ENCODE data around the gene PRR4.
A peak's percentile ranks its signal among the peaks of the same experiment; 100 is the strongest.

PRR4 gene

GRCh38 chr12:10849425-10849878 lies at the start of gene PRR4:
PRR4 (minus strand) TSS chr12:10849475; CDS start chr12:10849437, 38 bp downstream.
- DNase-seq, result no peak

GRCh38 chr12:10896854-10897253 lies 47.6 kb upstream of the PRR4 start:
- no peak for DNase-seq

- DNase-seq, result no peak
Observed at GRCh38 chr12:10891937-10892336, 42.7 kb upstream of the PRR4 start.

GRCh38 chr12:10889226-10889625 lies 40.0 kb upstream of the PRR4 start:
- DNase-seq, result no peak

- DNase-seq, result no peak
Observed at GRCh38 chr12:10884086-10884725, 34.9 kb upstream of the PRR4 start, which contains the start of gene PRH1. PRH1 (minus strand) TSS chr12:10884255; CDS start chr12:10884217, 38 bp downstream.

- no peak for DNase-seq
Observed at GRCh38 chr12:10873378-10873777, 24.1 kb upstream of the PRR4 start.

- no peak for DNase-seq
Observed at GRCh38 chr12:10867381-10867780, 18.1 kb upstream of the PRR4 start.

GRCh38 chr12:10863512-10864218 lies 14.4 kb upstream of the PRR4 start:
- no peak for DNase-seq

- no peak for DNase-seq
Observed at GRCh38 chr12:10861366-10861765, 12.1 kb upstream of the PRR4 start.

GRCh38 chr12:10855807-10856206 lies 6.5 kb upstream of the PRR4 start:
- no peak for DNase-seq

GRCh38 chr12:10853776-10854175 lies 4.5 kb upstream of the PRR4 start:
- DNase-seq, result no peak

- no peak for DNase-seq
Observed at GRCh38 chr12:10851243-10851858, 2.1 kb upstream of the PRR4 start.

- no peak for DNase-seq
Observed at GRCh38 chr12:10847744-10848143, 1.5 kb downstream of the PRR4 start.

GRCh38 chr12:10842862-10843261 lies 6.4 kb downstream of the PRR4 start:
- no peak for DNase-seq

- no peak for DNase-seq
Observed at GRCh38 chr12:10838461-10838860, 10.8 kb downstream of the PRR4 start.

- DNase-seq, result no peak
Observed at GRCh38 chr12:10829994-10830393, 19.3 kb downstream of the PRR4 start.

GRCh38 chr12:10826258-10826657 lies 23.0 kb downstream of the PRR4 start, which contains the start of gene TAS2R10:
TAS2R10 (minus strand) TSS chr12:10826358; CDS start chr12:10826269, 89 bp downstream.
- DNase-seq, result no peak

GRCh38 chr12:10824957-10825356 lies 24.3 kb downstream of the PRR4 start:
- no peak for DNase-seq

GRCh38 chr12:10811883-10812536 lies 37.3 kb downstream of the PRR4 start:
- DNase-seq, result no peak

- DNase-seq, result no peak
Observed at GRCh38 chr12:10810068-10810467, 39.2 kb downstream of the PRR4 start, which contains the start of gene TAS2R9. TAS2R9 (minus strand) TSS chr12:10810168; CDS start chr12:10810075, 93 bp downstream.

GRCh38 chr12:10807186-10807585 lies 42.1 kb downstream of the PRR4 start, which contains the start of gene TAS2R8:
TAS2R8 (minus strand) TSS chr12:10807286; CDS start chr12:10806980, 306 bp downstream.
- DNase-seq, result no peak

GRCh38 chr12:10802587-10802986 lies 46.7 kb downstream of the PRR4 start, which contains the start of gene TAS2R7:
TAS2R7 (minus strand) TSS chr12:10802627; CDS start chr12:10802570, 57 bp downstream.
- DNase-seq, result peak; percentile 27

- DNase-seq, result no peak
Observed at GRCh38 chr12:10801741-10802140, 47.5 kb downstream of the PRR4 start.

Measured in retina (tissue), 1 donor.